ENCODE results near the gene GAS2L3. TPM values are rescaled to one million over a fixed set of nuclear protein-coding genes. Genes with fewer than 3 reads are reported as not detected.
"Not testable (repeated sequence)": the region's sequence is repeated elsewhere in the genome, so short reads cannot be mapped to it uniquely, and the experiment has no call there.

GAS2L3 gene
- total RNA-seq, 4 donors from 2014 or later, result 2.5 to 45.8 TPM; not detected in 2

DNA sequence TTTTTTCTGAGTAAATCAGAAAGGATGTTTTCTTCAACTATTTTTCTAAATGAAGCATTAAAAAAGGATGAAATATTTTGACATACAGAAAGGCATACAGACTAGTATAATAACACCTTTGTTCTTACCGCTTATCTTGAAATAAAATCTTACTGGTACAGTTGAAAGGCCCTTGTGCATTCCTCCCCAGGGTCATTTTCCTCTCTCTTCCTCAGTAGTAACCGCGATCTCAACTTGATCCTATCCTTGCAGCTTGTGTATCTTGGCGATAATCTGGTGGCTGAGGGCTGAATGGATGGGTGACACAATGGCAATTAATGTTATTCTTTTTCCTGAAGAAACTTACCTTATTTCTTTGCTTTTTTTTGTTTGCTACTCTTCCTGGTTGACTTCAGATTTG, 18.5 kb downstream of the GAS2L3 start:
- H3K4me1 ChIP-seq, result no peaks in the 10 kb centered on the region
- peaks cover 0 to 2% of the 10 kb centered on the region in 2 donors for H3K9me3 ChIP-seq
- intact Hi-C loops (cut with DNase I; ENCODE audit: low total_unique reads), result no loop called here
- TF ChIP-seq CTCF (IDR thresholded peaks at IDR 0.05) (no peak), POLR2A (IDR thresholded peaks at IDR 0.05) (no peak)
- H3K27me3 ChIP-seq, result no peaks in the 10 kb centered on the region
- H3K4me3 ChIP-seq, result no peak overlapping the region
- DNase-seq, result no peak
- no peaks in the 10 kb centered on the region for H3K36me3 ChIP-seq
- no peak overlapping the region for H3K27ac ChIP-seq

DNA sequence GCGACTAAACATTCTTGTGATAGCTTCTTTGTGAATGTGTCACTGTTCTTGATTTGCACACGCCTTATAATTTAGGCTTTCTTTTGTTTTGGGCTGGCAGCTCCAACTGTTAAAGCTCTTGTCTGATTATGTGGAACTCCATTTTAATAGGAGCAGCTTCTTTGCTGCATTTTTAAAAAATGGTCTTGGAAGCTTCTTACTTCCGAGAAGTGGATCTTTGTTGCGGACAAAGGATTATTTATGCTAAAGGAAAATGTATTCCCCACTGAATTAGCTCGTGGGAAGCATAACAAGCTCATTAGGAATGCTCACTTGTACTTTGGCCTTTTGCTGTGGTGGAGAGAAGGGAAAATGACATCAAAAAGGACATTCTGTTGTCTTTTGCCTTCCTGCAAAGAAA, 20.0 kb downstream of the GAS2L3 start:
- no peaks in the 10 kb centered on the region for H3K4me1 ChIP-seq
- no peak overlapping the region for H3K27ac ChIP-seq
- no peaks in the 10 kb centered on the region for H3K27me3 ChIP-seq
- no peaks in the 10 kb centered on the region for H3K36me3 ChIP-seq
- H3K4me3 ChIP-seq, result no peak overlapping the region
- no peak for TF ChIP-seq CTCF (IDR thresholded peaks at IDR 0.05)
- no peak for TF ChIP-seq POLR2A (IDR thresholded peaks at IDR 0.05)
- intact Hi-C loops (cut with DNase I; ENCODE audit: low total_unique reads), result no loop called here
- no peak for DNase-seq
- H3K9me3 ChIP-seq, result no peaks in the 10 kb centered on the region

DNA sequence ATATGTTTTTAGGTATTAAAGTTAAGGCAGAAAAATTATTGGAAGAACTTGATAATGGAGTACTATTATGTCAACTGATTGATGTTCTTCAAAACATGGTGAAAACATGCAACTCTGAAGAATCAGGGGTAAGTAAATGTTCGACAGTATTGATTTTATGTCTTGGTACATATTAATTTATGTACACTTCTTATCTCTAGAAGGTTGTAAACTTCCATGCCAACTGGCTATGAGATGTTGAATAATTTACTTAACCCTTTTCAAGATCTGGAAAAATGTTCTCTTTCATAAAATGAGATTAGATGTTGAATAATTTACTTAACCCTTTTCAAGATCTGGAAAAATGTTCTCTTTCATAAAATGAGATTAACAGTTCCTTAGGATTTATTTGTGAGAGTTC, 28.1 kb downstream of the GAS2L3 start:
- no peaks in the 10 kb centered on the region for H3K27me3 ChIP-seq
- no peak overlapping the region for H3K4me3 ChIP-seq
- no peaks in the 10 kb centered on the region for H3K4me1 ChIP-seq
- intact Hi-C loops (cut with DNase I; ENCODE audit: low total_unique reads), result no loop called here
- H3K36me3 ChIP-seq, result no peaks in the 10 kb centered on the region
- no peak overlapping the region for H3K27ac ChIP-seq
- TF ChIP-seq POLR2A (IDR thresholded peaks at IDR 0.05) (no peak), CTCF (IDR thresholded peaks at IDR 0.05) (no peak)
- H3K9me3 ChIP-seq, result no peaks in the 10 kb centered on the region
- no peak for DNase-seq

DNA sequence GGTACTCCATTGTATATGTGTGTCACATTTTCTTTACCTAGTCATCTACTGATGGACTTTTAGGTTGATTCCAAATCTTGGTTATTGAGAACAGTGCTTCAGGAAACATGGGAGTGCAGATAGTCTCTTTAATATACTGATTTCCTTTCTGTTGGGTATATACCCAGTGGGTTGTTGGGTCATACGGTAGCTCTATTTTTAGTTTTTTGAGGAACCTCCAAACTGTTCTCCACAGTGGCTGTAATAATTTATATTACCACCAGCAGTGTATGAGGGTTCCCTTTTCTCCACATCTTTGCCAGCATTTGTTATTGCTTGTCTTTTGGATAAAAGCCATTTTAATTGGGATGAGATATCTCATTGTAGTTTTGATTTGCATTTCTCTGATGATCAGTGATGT, 29.5 kb downstream of the GAS2L3 start:
- intact Hi-C loops (cut with DNase I; ENCODE audit: low total_unique reads); H3K4me1 ChIP-seq: not testable (repeated sequence)

DNA sequence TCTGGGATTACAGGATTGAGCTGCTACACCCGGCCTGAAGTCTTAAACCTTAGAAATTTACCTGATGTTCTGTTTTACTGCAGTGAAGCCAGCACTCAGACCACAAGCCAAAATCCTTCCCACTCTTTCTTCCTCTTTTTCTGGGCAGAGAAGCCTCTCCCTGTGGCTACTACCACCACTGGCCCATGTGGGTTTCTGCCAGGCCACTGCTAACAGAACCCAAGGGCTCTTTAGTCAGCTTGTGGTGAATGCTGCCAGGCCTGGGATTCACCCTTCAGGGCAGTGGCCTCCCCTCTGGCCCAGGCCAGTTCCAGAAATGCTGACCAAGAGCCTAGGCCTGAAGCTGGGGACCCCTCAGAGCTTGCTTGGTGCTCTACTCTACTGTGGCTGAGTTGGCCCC, 35.3 kb downstream of the GAS2L3 start:
- intact Hi-C loops (cut with DNase I; ENCODE audit: low total_unique reads), result no loop called here
- Histone ChIP-seq H3K9me3 (no peaks in the 10 kb centered on the region), H3K36me3 (no peaks in the 10 kb centered on the region), H3K4me1 (no peaks in the 10 kb centered on the region), H3K27me3 (no peaks in the 10 kb centered on the region), H3K27ac (no peak overlapping the region), H3K4me3 (no peak overlapping the region)
- no peak for DNase-seq
- TF ChIP-seq POLR2A (IDR thresholded peaks at IDR 0.05) (no peak), CTCF (IDR thresholded peaks at IDR 0.05) (no peak)

More for the DNA sequence above, 29.5 kb downstream of the GAS2L3 start:
- H3K36me3 ChIP-seq, DNase-seq, H3K9me3 ChIP-seq, H3K27me3 ChIP-seq, H3K4me3 ChIP-seq, H3K27ac ChIP-seq: not testable (repeated sequence)

All from uterus (tissue), 4 donors.